Tibial artery (tissue), 4 donors: Measurements from ENCODE around the gene MISP.

Source experiments
- DNase-seq, 2 donors: peaks; one replicate each; pipeline ENCODE4 v3.0.0-alpha.2; 2019
- H3K27ac ChIP-seq, 2 donors: fragments of 200-600 bp; sonication (generic) in 1 of 2; 1 replicate in 1 of 2; 2 replicates in 1 of 2; pipeline ENCODE4 v1.5.1; 2018 to 2019; ENCODE audit warnings: mild to moderate bottlenecking in 1 of 2
- H3K27me3 ChIP-seq, 2 donors: fragments of 200-600 bp; sonication (generic) in 1 of 2; one replicate each; pipeline versions ENCODE4 v1.5.1 to v1.6.0; 2016 to 2019
- H3K36me3 ChIP-seq, 3 donors: fragments of 200-600 bp; sonication (generic) in 2 of 3; one replicate each; pipeline ENCODE4 v1.5.1; 2016 to 2019; ENCODE audit warnings: mild to moderate bottlenecking in 2 of 3
- H3K4me1 ChIP-seq, 4 donors: fragments of 200-600 bp; sonication (generic) in 2 of 4; 1 replicate in 3 of 4; 2 replicates in 1 of 4; pipeline ENCODE4 v1.5.1; 2016 to 2019
- H3K4me3 ChIP-seq, 2 donors: fragments of 200-600 bp; sonication (generic) in 1 of 2; 1 replicate in 1 of 2; 2 replicates in 1 of 2; pipeline ENCODE4 v1.5.1; 2018 to 2019; ENCODE audit warnings: mild to moderate bottlenecking in 2 of 2
- H3K9me3 ChIP-seq, 3 donors: fragments of 200-600 bp; sonication (generic) in 1 of 3; one replicate each; pipeline ENCODE4 v1.5.1; 2016 to 2019
- intact Hi-C: fragments of 100-400 bp; cut with DNase I; formaldehyde crosslinking; loops from one replicate; pipeline ENCODE4 v1.15.0; 2023; ENCODE audit warnings: low total_unique reads
- TF ChIP-seq, protein P1 (sequence below), 2 experiments: fragments of 200-600 bp in 1 of 2; fragments of 450-650 bp in 1 of 2; IDR thresholded peaks; one replicate each; pipeline ENCODE4 v1.5.1; 2017 to 2019; ENCODE audit warnings: antibody characterized with exemption in 2 of 2, mild to moderate bottlenecking in 1 of 2, moderate library complexity in 1 of 2

Gene MISP

DNA sequence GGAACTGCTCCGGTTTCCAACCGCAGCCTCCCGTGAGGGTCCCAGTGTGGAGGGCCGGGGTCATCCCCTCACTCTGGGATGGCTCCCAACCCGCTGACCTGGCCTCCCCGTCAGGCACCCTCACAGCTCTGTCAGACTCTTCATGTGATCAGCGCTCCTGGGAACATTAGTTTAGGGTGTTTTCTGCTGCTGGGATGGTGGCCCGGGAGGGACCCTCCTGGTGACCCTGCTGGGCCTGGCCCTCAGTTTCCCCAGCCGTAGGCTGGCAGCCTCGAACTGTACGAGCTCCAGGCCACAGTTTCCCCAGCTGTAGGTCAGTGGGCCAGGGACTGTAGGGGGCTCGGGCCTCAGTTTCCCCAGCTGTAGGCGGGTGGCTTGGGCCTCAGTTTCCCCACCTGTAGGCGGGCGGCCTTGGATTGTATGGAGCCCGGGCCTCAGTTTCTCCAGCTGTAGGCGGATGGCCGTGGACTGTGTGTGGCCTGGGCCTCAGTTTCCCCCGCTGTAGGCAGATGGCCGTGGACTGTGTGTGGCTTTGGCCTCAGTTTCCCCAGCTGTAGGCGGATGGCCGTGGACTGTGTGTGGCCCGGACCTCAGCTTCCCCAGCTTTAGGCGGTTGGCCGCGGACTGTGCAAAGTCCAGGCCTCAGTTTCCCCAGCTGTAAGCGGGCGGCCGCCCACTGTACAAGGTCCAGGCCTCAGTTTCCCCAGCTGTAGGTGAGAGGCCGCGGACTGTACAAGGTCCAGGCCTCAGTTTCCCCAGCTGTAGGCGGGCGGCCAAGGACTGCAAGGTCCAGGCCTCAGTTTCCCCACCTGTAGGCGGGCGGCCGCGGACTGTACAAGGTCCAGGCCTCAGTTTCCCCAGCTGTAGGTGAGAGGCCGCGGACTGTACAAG is 45.0 kb downstream of the MISP start:
- Histone ChIP-seq H3K4me1 (peaks cover 19 to 46% (median 42%) of the 10 kb centered on the region in 4 donors), H3K27ac (peak overlapping the region; percentile 75 to 77), H3K36me3 (peaks cover 9 to 16% (median 12%) of the 10 kb centered on the region in 3 donors), H3K27me3 (no peaks in the 10 kb centered on the region), H3K9me3 (no peaks in the 10 kb centered on the region), H3K4me3 (peak overlapping the region; percentile 56 to 64)
- no peak for DNase-seq
- intact Hi-C loops, result no loop called here
- TF ChIP-seq, protein P1, sequence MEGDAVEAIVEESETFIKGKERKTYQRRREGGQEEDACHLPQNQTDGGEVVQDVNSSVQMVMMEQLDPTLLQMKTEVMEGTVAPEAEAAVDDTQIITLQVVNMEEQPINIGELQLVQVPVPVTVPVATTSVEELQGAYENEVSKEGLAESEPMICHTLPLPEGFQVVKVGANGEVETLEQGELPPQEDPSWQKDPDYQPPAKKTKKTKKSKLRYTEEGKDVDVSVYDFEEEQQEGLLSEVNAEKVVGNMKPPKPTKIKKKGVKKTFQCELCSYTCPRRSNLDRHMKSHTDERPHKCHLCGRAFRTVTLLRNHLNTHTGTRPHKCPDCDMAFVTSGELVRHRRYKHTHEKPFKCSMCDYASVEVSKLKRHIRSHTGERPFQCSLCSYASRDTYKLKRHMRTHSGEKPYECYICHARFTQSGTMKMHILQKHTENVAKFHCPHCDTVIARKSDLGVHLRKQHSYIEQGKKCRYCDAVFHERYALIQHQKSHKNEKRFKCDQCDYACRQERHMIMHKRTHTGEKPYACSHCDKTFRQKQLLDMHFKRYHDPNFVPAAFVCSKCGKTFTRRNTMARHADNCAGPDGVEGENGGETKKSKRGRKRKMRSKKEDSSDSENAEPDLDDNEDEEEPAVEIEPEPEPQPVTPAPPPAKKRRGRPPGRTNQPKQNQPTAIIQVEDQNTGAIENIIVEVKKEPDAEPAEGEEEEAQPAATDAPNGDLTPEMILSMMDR (IDR thresholded peaks at IDR 0.05), result no peak

DNA sequence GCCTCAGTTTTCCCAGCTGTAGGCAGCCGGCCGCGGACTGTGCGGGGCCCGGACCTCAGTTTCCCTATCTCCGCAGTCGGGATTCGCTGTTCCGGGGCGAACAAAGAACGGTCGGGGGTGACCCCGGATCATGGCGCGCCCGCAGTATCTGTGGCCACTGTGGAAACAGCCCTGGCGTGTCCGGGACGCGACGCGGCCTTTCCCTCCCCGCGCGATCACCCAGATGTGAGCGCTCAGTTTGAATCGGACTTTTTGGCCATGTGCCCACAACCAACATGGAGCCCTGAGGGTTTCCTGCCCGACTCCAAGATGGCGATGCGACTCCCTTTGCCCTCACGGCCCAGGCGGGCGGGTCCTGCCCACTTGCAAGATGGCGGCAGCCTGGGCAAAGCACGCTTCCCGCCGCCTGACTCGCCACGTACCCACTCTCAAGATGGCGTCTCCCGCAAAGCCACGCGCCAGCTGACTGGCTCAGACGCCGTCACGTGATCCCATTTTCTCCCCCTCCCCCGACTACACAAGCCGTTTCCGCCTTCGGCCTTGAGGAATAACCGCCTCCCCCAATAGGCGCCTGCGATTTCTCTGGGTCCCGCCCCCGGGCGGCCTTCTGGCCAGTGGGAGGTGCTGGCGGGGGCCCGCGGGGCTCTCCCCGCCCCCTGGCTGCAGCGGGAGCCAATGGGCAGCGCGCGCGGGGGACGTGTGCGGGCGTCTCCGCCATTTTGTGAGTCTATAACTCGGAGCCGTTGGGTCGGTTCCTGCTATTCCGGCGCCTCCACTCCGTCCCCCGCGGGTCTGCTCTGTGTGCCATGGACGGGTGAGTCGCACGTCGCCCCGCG is 46.0 kb downstream of the MISP start, which contains the start of gene PTBP1:
PTBP1 (plus strand) TSS at position 761 of the 836 bp plus-strand sequence; CDS start at position 807, 46 bp downstream.
- intact Hi-C loops, result no loop called here
- peak; percentile 100 for DNase-seq
- peak within 1 kb of the TSS; percentile 82 to 98 for H3K4me3 ChIP-seq
- peaks cover 23 to 56% (median 52%) of the 10 kb centered on the region in 4 donors for H3K4me1 ChIP-seq
- H3K9me3 ChIP-seq, result no peaks in the 10 kb centered on the region
- peak within 1 kb of the TSS; percentile 91 to 98 for H3K27ac ChIP-seq
- H3K36me3 ChIP-seq, result peaks cover 9 to 16% (median 12%) of the 10 kb centered on the region in 3 donors
- no peaks in the 10 kb centered on the region for H3K27me3 ChIP-seq
- TF ChIP-seq, protein P1 (IDR thresholded peaks at IDR 0.05), result peak in 1 of 2 experiments; percentile 3

DNA sequence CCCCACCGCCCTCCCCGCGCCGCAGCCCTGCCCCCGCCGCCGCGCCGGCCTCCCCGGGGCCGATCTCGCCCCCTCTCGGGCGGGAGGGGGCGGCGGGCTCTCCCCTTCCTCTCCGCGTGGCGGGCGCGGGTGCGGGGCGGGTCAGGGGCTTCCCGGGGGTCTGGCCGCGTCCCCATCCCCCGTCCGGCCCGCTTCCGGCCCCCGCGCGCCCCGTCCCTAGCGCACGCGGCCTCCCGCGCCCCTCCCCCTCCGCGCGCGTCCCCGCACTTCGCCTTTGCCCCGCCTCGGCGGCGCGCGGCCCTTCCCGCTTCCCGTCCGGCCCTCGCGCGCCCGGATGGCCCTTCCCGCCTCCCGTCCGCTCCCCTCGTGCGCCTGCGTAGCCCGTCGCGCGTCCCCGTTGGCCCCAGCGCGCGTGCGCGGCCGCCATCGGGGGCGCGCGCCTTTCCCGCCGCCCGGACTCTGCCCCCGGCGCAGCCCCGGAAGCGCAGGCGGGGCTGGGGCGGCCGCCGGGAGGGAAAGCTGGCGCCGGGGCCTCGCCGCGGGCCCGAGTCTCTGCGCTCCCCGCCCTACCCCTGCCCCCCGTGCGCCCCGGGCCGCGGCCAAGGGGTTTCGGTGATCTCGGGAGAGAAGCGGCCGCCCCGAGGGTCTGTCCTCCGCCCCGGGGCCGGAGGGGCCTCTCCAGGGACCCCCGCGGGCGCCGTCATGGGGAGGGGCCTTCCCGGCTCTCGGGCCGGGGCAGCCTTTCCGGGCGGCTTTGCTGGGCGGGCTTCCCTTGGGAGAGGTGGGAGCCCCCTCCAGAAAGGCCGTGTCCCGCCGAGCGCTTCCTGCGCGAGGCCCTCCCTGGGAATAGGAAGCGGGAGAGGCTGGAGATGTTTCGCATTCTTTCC is 46.9 kb downstream of the MISP start:
- Histone ChIP-seq H3K27ac (peak overlapping the region; percentile 91 to 98), H3K36me3 (peaks cover 9 to 16% (median 12%) of the 10 kb centered on the region in 3 donors), H3K27me3 (no peaks in the 10 kb centered on the region), H3K4me3 (peak overlapping the region; percentile 82 to 98), H3K9me3 (no peaks in the 10 kb centered on the region), H3K4me1 (peaks cover 23 to 64% (median 60%) of the 10 kb centered on the region in 4 donors)
- TF ChIP-seq, protein P1 (IDR thresholded peaks at IDR 0.05), result no peak
- intact Hi-C loops, result no loop called here
- peak; percentile 80 to 94 for DNase-seq

GRCh38 chr19:798415-799075 is 47.6 kb downstream of the MISP start:
- DNase-seq, result no peak
- intact Hi-C loops, result no loop called here
- Histone ChIP-seq H3K4me1 (peaks cover 23 to 70% (median 63%) of the 10 kb centered on the region in 4 donors), H3K9me3 (no peaks in the 10 kb centered on the region), H3K27me3 (no peaks in the 10 kb centered on the region), H3K4me3 (peak overlapping the region; percentile 82 to 98), H3K27ac (peak overlapping the region; percentile 91 to 98), H3K36me3 (peaks cover 12 to 21% (median 17%) of the 10 kb centered on the region in 3 donors)
- TF ChIP-seq, protein P1 (IDR thresholded peaks at IDR 0.05), result no peak
